GM21515 (cell line): Measurements from ENCODE around the gene FERMT3.

Experiments
- ATAC-seq: cut with Tn5 transposase; IDR thresholded peaks from one replicate; pipeline ENCODE4 v1.9.1; 2021; ENCODE audit not compliant: unreplicated experiment

Gene FERMT3

DNA sequence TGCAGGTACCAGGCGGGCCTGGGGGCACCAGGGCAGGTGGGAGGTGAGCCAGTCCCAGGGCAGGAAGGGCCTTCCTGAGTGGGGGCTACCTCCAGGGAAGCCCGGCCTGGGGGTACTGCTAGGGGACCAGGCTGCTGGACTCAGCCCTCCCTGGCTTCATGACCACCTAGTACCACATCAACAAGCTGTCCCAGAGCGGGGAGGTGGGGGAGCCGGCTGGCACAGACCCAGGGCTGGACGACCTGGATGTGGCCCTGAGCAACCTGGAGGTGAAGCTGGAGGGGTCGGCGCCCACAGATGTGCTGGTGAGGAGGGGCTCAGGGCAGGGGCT lies 12.8 kb downstream of the FERMT3 start:
- no peak for ATAC-seq

DNA sequence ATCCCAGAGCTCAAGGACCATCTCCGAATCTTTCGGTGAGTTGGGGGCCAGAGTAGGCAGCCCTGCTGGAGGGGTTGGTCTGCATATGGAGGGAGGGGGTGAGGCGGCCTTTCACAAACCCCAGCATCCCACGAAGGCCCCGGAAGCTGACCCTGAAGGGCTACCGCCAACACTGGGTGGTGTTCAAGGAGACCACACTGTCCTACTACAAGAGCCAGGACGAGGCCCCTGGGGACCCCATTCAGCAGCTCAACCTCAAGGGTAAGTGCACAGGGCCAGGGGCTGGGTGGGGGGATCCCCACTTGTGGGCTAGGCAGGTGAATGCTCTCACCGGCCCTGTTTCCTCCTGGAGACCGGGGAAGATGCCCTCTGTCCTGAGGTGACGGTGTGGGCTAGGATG lies 13.2 kb downstream of the FERMT3 start:
- ATAC-seq = no peak

DNA sequence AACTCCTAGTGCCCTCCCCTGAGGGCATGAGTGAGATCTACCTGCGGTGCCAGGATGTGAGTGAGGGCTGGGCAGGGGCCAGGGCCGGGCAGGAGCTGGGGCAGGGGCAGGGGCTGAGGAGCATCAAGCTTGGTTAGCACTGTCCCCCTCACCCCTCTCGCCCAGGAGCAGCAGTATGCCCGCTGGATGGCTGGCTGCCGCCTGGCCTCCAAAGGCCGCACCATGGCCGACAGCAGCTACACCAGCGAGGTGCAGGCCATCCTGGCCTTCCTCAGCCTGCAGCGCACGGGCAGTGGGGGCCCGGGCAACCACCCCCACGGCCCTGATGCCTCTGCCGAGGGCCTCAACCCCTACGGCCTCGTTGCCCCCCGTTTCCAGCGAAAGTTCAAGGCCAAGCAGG lies 13.8 kb downstream of the FERMT3 start:
- no peak for ATAC-seq

DNA sequence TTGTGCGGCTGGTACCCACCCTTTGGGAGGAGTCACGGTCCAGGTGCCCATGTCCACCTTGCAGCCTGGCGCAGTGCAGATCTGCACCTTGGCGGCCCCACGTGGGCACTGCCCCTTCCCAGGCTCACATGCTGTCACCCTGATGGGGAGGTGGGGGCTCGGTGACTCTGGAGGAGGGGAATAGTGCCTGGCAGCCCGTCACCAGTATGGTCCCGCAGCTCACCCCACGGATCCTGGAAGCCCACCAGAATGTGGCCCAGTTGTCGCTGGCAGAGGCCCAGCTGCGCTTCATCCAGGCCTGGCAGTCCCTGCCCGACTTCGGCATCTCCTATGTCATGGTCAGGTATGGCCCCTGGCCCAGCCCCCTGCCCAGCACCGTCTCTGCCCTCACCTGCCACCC lies 14.3 kb downstream of the FERMT3 start:
- no peak for ATAC-seq

DNA sequence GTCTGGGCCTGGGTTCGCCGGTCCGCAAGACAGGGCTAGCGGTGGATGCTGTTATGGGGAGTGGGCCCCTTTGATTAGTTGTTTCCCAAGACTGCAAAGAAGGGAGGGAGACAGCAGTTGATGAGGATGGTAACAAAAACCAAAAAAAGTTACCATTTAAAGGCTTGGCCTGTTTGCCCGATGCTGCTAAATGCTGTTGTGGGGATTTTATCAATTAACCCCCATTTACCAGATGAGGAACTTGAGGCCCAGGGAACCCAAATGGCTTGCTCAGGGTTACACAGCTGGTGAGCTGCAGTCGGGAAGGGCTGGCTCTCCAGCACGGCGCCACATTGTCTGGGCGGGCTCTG lies 16.1 kb downstream of the FERMT3 start:
- ATAC-seq = no peak

DNA sequence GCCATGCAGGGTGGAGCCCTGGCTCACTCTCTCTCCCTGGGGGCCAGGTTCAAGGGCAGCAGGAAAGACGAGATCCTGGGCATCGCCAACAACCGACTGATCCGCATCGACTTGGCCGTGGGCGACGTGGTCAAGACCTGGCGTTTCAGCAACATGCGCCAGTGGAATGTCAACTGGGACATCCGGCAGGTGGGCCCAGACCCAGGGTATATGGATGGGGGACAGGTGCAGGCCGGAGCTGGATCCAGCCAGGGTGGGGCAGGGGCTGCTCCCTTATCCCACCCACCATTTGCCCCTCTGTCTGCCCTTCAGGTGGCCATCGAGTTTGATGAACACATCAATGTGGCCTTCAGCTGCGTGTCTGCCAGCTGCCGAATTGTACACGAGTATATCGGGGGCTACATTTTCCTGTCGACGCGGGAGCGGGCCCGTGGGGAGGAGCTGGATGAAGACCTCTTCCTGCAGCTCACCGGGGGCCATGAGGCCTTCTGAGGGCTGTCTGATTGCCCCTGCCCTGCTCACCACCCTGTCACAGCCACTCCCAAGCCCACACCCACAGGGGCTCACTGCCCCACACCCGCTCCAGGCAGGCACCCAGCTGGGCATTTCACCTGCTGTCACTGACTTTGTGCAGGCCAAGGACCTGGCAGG lies 16.6 kb downstream of the FERMT3 start:
- no peak for ATAC-seq

DNA sequence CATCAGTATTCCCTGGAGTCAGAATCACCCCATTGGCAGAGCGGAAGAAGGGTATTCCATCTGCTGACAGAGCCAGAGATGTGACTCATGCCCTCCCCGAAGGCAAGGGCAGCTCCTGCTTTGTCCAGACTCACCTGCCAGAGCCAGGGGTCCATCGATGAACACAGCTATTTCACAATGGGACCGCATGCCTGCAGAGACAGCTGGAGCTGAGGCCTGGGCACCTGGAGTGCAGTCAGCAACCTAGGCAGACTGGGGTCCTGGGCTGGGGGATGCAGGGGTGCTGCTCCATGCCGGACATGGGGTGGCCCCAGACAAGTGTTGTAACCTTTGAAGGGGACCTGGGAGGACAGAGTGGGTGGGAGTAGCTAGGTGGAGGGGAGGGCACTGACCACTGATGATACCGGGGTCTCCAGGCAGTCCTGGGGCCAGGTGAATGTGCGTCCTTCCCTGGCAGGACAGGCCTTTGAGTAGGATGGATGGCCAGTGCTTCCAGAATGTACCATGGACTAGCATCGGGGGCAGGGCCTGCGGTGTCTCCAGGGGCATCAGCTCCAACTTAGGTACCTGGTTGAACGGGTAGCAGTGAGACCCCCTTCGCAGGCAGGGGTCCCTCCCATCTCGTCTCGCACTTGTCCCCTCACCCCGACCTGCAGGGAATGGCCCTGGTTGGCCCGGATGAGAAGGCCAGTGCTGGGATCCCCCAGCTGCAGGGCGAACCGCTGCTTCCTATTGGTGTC lies 17.8 kb downstream of the FERMT3 start:
- no peak for ATAC-seq

DNA sequence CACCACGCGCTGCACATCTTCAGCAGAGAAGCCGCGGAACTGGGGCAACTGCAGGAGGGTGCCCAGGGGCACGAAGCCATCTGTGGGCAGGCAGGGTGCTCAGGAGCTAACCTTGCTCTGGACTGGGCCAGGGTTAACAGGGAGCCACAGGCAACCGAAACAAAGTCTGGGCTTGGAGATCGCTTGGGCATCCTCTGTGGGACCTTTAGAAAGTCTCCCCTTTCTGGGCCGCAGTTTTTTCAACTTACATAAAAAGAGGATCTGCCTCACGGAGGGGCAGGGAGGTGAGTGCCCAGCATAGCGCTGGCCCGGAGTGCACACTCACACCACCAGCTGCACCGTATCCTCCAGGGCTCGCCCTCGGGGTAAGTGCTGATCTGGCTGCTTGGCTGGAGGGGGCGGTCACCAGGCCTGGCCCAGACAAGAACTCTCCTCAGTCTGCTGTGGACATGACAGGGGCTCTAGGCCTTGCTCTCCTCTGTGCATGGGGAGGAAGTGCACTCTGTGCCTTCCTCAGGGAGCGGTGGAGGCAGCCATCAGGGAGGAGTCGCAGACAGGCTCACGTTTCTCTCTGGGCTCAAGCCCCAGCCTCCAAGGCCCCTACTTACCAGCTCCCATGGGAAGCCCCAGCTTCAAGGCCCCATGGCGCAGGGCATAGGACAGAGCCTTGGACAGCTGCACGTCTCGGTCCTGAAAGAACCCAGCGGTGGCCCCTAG lies 18.5 kb downstream of the FERMT3 start:
- ATAC-seq = no peak

DNA sequence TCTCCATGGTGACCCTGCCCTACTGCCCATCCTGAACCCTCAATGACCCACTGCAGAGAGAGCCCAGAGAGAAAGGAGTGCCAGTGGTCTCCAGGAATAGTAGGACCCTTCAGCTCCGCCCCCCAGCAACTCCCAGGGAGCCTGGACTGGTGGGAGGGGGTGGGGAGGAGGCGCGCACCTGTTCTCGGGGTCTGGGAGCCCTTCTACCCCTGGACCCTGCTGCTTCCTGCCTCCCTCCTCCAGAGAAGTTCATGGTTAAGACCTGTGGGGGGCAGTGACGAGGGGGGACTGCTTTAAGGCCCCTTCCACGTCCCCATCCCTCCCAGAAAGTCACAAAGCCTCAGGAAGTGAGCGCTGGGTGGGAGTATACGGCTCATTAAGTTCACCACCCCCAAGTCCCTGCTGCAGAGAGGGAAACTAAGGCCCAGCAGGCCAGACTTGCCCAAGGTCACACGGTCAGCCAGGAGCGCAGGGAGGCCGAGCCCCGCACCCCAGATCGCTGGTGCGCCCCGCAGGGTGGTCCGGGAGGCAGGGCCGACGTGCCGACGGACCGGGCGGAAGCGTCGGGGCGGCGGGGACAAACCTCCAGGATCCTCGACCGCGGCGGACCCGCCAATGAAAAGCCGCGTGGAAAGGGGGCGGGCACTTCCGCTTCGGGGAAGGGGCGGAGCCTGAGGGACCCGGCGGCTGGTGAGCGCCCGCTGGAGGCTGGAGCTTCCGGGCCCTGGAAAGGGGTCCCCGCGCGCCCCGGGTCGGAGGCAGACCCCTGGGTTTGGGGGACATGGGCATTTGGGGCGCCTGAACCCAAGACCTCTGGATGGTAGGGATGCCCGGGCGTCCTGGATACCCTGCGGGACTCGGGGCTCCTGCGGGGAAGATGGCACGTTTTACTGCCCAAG lies 19.3 kb downstream of the FERMT3 start, which contains the start of the genes NUDT22 and TRPT1:
Gene NUDT22, plus strand, starts transcription at position 667 of the 899 bp plus-strand sequence. CDS start 379 bp downstream, outside the sequence.
Gene TRPT1, minus strand, starts transcription at position 579 of the 899 bp plus-strand sequence. Its CDS starts 326 bp downstream, at position 253.
- peak; percentile 52 for ATAC-seq

DNA sequence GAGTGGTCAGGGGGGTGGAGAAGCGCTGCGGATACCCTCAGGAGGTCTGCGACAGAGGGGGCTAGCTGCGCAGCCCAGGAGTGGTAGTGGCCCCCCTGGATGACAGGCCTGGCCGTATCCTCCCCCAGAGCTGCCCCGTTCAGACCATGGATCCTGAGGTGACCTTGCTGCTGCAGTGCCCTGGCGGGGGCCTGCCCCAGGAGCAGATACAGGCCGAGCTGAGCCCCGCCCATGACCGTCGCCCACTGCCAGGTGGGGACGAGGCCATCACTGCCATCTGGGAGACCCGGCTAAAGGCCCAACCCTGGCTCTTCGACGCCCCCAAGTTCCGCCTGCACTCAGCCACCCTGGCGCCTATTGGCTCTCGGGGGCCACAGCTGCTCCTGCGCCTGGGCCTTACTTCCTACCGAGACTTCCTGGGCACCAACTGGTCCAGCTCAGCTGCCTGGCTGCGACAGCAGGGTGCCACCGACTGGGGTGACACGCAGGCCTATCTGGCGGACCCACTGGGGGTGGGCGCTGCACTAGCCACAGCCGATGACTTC lies 20.1 kb downstream of the FERMT3 start:
- ATAC-seq = no peak

DNA sequence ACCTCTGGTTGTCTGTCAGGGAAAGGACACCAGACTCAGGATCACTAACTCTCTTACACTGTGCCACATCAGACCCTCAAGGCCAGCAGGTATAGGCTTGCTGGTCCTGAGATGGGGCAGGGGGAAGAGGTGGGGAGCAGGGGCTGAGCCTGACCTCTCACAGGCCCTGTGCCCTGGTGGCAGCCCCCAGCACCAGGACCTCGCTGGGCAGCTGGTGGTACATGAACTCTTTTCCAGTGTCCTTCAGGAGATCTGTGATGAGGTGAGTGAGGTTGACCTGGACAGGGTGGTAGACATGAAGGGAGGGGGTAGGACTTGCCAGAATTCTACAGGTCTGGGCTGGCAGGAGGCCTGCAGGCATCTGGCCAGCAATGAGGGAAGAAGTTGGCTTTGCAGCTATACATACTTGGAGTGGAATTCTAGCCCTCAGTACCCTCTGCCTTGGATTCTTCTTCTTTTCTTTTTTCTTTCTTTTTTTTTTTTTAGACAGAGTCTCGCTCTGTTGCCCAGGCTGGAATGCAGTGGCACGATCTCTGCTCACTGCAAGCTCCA lies 21.0 kb downstream of the FERMT3 start:
- no peak for ATAC-seq

DNA sequence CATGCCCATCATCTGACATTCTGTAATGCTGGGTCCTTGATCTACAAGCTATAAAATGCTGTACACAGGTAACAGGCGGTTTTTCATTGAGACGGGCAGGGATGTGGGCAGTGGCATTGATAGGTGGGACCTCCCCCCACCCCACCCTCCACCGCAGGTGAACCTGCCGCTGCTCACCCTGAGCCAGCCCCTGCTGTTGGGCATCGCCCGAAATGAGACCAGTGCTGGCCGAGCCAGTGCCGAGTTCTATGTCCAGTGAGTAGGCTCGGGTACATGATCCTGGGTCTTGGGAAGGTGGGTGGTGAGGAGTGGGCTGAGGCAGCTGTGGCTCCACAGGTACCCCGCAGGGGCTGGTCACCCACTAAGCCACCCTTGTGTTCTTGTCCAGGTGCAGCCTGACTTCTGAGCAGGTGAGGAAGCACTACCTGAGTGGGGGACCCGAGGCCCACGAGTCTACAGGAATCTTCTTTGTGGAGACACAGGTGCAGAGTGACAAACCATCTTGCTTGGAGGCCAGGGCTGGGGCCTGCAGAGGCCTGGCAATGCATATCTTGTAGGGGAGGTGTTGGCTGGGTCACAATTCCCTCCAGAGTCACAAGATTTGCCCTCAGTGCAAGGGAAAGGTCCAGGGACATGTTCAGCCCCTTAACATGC lies 22.7 kb downstream of the FERMT3 start:
- no peak for ATAC-seq

DNA sequence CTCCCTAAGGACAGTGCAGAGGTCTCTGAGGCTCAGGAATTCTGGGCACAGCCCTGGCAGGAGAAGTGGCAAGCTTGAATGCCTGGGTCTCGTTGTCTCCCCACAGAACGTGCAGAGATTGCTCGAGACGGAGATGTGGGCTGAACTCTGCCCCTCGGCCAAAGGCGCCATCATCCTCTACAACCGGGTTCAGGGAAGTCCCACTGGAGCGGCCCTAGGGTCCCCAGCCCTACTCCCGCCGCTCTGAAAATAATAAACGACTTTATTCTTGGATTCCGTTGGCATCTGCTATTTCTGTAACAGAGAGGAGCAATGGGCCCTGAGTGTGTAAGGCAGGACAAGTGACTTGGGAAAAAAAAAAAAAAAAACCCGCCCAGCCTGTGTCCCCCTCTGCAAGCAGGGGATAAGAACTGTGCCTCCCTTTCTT lies 23.2 kb downstream of the FERMT3 start:
- no peak for ATAC-seq

DNA sequence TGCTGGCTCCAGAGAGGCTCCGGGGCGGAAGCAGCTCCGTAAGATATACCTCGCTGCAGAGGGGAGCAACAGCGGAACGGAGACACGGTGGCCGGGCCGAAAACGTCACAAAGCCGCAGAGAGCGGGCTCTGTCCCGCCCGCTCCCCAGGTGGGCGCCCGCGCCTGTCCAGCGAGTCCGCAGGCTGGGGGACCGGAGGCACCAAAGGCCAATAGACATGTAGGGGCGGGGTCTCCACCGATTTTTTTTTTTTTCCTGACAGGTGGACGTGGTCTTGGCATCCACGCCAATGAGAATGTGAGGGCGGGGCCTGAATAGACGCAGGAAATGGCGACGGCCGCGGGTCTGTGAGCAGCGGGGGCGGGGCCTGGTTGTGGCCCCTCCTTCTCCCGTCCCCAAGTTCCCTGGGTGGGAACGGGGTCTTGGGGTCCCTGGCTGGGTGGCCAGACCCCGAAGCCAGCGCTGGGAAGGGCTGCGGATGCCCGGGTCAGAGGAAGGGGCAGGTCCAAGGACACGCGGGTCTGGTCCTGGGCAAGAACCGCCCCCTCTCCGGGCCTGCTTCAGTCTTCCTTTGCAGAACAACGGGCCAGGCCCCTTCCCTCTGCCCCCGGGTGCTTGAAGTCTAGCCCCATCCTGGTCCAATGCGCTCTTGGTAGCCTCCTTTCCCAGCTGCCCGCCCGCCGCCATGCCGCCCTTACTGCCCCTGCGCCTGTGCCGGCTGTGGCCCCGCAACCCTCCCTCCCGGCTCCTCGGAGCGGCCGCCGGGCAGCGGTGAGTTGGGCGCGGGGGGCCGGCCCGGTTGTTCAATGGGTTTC lies 23.9 kb downstream of the FERMT3 start, which contains the start of gene DNAJC4:
Gene DNAJC4, plus strand, starts transcription at position 378 of the 814 bp plus-strand sequence. Its CDS starts 307 bp downstream, at position 685.
- ATAC-seq = peak; percentile 33

DNA sequence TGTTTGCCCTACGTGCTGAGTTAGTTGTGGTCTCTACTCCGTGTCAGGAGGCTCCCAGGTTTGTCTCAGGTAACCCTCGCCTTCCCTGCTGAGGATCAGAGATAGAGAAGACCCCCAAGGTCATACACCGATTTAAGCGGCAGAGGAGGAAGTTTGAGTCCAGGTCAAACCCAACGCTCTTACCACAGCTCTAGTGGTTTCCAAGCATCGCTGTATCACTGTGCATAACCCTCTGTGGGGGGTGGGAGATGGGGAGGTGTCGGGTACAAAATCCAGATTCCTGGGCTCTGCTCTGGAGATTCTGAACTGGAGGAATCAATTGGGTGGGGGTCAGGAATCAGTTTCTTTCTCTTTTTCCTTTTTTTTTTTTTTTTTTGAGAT lies 24.5 kb downstream of the FERMT3 start:
- no peak for ATAC-seq

DNA sequence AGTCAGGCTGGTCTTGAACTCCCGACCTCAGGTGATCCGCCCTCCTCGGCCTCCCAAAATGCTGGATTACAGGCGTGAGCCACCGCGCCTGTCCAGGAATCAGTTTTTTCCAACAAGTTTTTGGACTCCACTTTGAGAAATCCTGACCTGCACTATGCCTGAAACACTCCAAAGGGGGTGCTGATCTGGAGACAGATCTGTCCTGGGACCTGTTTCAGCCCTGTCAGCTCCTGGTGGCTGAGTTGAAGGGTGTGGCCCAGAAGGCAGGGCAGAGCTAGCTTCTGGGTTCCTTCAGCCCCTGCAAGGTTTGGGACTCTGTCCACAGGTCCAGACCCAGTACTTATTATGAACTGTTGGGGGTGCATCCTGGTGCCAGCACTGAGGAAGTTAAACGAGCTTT lies 25.0 kb downstream of the FERMT3 start:
- ATAC-seq = no peak

DNA sequence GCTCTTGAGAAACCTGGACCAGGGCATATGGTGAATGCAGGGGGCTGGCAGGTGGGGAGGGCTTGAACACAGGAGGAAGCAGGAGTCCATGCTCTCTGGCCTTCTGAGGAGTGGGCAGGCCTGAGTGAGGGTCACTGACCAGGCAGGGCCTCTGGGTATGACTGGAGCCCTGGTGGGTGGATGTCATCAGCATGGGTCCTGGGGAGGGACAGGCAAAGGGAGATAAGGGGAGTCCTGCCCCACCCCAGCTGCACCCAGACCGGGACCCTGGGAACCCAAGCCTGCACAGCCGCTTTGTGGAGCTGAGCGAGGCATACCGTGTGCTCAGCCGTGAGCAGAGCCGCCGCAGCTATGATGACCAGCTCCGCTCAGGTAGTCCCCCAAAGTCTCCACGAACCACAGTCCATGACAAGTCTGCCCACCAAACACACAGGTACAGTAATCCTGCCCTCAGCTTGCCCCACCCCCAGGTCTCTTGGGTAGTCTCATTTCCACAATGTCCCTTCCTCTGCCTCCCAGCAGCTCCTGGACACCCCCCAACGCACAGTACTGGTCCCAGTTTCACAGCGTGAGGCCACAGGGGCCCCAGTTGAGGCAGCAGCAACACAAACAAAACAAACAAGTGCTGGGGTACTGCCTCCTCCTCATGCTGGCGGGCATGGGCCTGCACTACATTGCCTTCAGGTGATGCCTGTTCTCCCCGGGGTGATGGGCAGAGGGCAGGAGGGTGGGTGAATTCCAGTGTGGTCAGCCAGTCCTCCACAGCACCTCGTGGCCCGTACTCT lies 25.9 kb downstream of the FERMT3 start:
- ATAC-seq = no peak

DNA sequence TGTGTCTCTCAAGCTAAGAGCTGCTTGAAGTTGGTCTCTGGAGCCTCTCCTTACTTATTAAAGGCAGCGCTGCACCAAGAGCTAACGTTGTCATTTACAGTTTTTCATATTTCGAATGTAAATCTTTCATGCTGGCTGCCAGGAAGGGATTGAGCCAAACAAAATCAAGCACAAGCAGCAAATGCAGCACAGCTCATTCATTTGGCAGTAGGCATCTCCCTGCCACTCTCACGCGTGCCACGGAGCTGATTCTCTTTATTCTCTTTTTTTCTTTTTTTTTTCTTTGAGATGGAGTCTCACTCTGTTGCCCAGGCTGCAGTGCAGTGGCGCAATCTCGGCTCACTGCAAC lies 26.4 kb downstream of the FERMT3 start:
- no peak for ATAC-seq
